NCI-H82 (cell line): ENCODE results near the gene CASP4.
"Not testable (repeated sequence)": the region's sequence is repeated elsewhere in the genome, so short reads cannot be mapped to it uniquely, and the experiment has no call there.

Experiments
- DNase-seq: peaks from one replicate; lab custom pipeline; 2025; lab: John Stamatoyannopoulos, UW

The CASP4 gene

GRCh38 chr11:104968355-104968855 is at the start of gene CASP4:
Gene CASP4, minus strand, starts transcription at chr11:104968574. Its CDS starts 49 bp downstream, at chr11:104968525.
- no peak for DNase-seq

DNA sequence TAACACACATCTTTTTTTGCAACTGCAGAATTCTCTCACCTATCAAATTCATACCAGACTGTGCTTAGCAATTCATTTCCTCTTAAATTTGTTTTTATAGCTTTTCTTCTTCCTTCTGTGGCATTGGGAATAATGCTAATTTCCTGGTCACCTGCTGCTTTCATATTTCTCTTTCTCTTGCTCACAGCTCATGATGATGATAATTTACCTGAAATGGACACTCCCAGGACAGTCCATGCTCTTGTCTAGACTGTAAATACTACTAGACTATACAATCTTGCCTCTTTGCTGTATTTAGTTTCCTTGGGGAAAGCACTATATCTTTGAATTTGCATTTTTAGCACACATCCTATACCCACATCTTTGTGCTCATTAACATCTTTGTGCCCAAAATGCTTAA is 39.1 kb upstream of the CASP4 start:
- DNase-seq, result no peak

DNA sequence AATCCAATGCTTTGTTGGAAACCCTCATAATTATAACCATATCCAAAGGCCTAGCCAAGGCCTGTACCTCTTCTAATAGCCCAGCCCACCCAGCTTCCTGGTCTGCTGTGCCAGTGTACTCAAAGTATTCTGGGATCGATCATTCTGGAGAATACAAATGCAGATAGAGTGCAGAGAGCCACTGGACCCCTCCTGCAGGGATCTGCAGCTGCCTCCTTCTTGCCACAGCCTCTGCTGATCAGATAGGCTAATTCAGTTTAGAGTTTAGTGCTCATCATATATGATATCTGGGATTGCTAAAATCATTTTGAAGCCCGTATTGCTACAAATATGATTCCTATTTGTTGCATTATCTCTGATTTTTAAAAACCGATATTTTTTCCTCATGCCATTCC is 37.1 kb upstream of the CASP4 start:
- no peak for DNase-seq

DNA sequence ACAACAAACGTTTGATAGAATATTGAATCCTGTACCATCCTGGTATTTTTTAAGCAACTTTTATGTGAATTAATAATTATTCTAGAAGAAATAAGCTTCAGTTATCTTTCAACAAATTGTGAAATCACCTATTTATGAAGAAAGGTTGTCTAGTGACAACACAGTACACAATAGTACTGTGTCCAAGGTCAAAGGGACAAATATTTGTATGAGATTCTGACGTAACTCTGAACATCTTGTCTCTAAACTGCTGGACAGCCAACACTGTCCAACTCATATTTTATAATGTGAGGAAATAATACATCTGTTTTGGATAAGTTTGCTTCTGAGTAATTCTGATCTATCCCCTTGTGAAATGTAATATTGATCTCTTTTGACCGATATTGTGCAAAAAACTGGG is 35.6 kb upstream of the CASP4 start:
- no peak for DNase-seq

- no peak for DNase-seq
Observed at GRCh38 chr11:105003151-105003550, 34.8 kb upstream of the CASP4 start.

DNA sequence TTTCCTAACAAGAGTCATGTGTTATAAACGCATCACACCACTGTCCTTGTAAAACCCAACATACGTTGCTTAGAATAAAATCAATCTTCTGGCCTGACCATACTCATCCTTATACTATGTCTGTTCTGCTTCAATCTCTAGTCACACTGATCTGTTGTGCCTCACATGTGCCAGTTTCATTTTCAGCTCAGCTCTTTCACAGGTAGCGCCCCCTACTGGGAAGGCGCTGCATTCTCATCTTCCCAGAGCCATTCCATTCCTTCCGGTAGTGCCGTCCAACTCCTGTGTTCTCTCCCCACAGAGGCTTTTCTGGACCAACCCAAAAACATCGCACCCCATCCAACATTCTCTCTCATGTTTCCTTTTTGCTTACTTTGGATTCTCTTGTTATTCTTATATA is 32.4 kb upstream of the CASP4 start:
- DNase-seq, result peak; percentile 7

- peak; percentile 12 for DNase-seq
Observed at GRCh38 chr11:105000167-105000566, 31.8 kb upstream of the CASP4 start.

- DNase-seq, result no peak
Observed at GRCh38 chr11:104999721-105000120, 31.3 kb upstream of the CASP4 start.

DNA sequence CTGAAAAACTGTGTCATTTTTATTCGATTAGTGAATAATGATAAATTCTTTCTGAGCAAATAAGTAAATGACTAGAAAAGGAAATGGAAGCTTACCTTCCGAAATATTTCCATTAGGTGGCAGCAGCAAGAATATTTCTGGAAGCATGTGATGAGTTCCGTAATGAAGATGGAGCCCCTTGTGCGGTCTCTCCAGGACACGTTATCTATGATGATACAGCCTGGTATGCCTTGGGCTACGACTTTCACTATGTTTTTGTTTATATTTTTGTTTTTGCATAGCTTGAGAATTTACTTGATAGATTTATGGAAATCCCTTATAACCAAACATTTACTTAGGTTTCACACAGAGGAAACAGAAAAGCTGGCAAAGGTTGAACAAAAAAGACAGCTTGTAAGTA is 28.9 kb upstream of the CASP4 start:
- DNase-seq, result no peak

GRCh38 chr11:104995001-104995408 is 26.6 kb upstream of the CASP4 start:
- no peak for DNase-seq

- no peak for DNase-seq
Observed at GRCh38 chr11:104992781-104993180, 24.4 kb upstream of the CASP4 start.

DNA sequence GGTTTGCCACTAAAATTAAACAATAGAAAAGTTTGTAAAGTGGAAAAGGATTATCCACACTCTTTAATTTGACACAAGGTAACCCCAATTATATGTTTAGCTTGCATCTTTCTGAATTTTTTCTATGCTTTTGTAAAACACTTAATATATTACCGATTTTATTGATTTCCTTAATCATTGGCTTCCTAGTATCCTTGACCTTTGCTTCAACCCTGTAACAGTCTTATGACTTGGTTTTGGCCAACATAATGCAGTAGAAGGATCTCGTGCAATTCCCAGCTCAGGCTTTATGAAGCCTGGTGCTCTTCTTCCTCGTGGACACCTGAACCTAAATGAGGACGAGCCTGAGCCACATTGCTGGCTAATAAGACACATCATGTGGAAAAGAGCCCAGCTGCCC is 23.6 kb upstream of the CASP4 start:
- DNase-seq, result no peak

DNA sequence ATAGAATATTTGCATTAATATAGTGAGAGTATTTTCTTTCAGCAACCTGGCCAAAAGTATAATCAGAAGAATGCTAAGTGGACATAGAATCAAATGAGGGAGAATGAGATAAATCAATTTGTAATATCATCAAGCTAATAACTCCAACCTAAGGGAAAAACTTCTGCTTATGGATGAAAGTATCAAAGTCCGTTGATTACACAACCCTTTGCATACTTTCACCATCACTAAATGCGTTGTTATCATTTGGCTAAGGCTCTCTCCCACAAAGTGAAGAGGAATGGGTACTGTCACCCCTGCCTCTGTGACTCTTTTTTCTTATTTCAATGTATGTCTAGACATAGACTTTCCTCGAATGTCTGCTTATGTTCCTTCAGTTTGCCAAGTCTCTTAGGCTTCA is 16.4 kb upstream of the CASP4 start:
- no peak for DNase-seq

DNA sequence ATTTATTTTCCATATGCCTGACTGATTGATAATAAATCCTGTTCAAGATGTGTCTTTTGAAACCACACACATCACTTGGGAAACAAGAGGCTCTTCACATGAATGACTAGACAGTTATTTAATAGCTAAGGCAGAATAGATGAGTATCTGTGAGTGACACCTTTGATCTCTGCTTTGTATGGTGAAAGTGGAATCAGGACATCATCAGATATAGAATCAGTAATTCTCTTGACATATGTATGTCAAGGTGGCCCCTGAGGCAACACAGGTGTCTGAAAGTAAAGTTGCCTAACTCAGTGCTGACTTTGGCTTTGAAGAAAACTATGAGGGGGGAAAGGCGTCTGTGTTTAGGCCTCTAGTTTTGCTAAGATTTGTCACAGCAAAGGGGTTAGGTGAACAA is 11.5 kb upstream of the CASP4 start:
- DNase-seq, result no peak

DNA sequence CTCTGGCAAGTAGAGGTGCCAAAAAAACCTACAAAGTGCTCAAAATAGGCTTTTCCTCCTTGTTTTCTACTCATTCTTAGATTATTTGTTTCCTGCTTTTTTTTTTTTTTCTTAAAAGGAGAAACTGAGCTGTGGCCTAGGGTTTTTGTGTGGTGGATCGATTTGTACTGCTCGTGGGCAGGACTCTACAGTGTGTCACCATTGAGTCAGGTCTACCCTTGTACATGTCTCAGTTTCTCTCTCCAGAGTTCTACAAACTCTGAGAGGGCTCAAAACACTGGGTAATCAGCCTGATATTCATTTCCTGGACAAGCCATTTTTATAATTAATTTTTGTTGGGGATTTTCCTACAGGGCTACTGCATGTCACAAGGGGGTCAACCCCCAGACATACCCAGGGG is 5.2 kb upstream of the CASP4 start:
- DNase-seq, result no peak

- not testable (repeated sequence) for DNase-seq
Observed at GRCh38 chr11:104972924-104973323, 4.5 kb upstream of the CASP4 start.

DNA sequence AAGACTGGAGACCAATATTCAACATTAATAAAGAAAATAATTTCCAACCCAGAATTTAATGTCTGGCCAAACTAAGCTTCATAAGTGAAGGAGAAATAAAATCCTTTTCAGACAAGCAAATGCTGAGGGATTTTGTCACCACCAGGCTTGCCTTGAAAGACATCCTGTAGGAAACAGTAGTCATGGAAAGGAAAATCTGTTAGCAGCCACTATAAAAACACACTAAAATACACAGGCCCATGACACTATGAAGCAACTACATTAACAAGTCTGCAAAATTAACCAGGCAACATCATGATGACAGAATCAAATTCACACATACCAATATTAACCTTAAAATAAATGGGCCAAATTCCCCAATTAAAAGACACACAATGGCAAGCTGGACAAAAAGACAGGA is 2.4 kb upstream of the CASP4 start:
- DNase-seq, result no peak

- peak; percentile 17 for DNase-seq
Observed at GRCh38 chr11:104968856-104969776, 742 bp upstream of the CASP4 start.

GRCh38 chr11:104967534-104968354 is 630 bp downstream of the CASP4 start:
- DNase-seq, result no peak

DNA sequence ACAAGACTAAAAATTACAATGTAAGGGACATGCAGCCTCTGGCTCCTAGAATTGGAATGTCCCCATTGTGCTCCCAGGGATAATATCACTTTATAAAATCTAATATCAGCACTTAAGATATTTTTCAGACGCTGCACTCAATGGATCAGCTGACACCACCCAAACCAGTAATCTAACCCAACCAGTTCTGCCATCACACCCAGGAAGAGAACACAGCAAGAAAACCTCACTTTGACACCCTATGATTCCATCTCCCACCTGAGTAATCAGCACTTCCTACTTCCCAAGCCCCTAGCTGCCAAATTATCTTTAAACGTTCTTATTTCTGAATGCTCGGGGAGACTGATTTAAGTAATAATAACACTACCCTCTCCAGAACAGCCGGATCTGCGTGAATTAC is 2.6 kb downstream of the CASP4 start:
- no peak for DNase-seq

DNA sequence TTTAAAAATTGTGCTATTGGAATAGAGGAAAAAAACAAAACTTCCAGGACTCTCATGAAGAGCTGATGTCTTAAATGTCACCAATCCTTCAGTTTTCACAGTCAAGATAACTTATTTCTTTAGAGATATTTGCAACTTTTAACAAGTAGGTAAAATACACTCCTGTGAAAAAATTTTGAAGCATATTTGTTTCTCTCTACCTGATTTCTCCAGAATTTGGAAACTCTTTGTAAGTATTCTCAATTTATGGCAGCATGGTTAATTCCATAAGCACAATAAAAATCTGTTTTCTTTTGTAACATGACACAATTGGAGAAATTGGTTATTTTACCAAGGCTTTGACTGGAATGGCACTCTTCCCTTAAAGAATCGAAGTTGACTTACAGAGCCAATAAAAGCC is 4.1 kb downstream of the CASP4 start:
- DNase-seq, result no peak

- no peak for DNase-seq
Observed at GRCh38 chr11:104962852-104963251, 5.5 kb downstream of the CASP4 start.

DNA sequence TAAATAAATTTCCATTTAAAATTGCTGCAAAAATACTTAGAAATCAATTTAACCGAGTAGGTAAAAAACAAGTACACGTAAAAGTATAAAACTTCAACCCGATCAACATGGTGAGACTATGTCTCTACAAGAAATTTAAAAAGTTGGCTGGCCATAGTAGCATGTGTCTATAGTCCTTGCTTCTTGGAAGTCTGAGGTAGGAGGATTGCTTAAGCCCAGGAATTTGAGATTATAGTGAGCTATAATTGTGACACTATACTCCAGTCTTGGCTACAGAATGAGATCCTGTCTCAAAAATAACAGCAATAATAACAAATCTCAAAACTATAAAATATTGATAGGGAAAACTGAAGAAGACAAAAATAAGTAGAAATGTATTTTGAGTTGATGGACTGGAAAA is 11.1 kb downstream of the CASP4 start:
- DNase-seq, result no peak
